ENCODE measurements around the gene DUSP14.

DNA sequence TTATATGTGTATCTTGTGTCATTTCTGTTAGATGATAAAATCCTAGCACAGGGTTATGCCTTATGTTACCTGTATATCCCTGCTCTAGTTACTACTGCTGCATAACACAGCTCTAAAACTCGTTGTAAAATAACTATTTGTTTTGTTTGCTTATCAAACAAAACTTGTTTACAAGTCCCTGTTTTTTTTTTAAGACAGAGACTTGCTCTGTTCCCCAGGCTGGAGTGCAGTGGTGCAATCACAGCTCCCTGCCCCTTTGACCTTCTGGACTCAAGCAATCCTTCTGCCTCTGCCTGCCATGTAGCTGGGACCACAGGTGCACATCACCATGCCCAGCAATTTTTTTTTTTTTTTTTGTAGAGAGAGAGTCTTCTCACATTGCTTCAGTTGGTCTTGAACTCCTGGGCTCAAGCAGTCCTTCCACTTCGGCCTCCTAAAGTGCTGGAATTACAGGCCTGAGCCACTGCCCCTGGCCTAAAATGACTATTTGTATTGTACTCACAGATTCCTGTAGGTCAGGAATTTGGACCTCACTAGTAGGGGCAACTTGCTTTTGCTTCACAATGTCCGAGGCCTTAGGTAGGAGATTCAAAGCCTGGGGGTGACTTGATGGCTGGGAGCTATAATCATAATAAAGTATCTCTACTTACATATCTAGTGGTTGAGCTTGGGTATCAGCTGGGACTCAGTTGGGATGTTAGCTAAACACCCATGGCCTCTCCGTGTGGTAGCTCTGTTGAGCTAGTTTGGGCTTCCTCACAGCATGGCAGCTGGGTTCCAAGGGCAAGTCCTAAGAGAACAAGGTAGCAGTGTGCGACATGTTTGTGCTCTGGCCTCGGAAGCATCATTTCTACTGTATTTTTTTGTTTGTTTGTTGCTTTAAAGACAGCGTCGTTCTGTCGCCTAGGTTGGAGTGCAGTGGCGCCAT is 12.6 kb downstream of the DUSP14 start:
- TF ChIP-seq CTCF (IDR thresholded peaks at IDR 0.05) (no peak), POLR2A (IDR thresholded peaks at IDR 0.05) (no peak)
